Left hindlimb (tissue), 1 donor: ENCODE data around the gene HMGB3.
"Not testable (repeated sequence)": the region's sequence is repeated elsewhere in the genome, so short reads cannot be mapped to it uniquely, and the experiment has no call there.

Source experiments
- DNase-seq: peaks from one replicate; pipeline ENCODE4 v3.0.0-alpha.2; 2018

HMGB3 gene

GRCh38 chrX:150977411-150978162 lies 5.5 kb upstream of the HMGB3 start:
- DNase-seq, result no peak

DNA sequence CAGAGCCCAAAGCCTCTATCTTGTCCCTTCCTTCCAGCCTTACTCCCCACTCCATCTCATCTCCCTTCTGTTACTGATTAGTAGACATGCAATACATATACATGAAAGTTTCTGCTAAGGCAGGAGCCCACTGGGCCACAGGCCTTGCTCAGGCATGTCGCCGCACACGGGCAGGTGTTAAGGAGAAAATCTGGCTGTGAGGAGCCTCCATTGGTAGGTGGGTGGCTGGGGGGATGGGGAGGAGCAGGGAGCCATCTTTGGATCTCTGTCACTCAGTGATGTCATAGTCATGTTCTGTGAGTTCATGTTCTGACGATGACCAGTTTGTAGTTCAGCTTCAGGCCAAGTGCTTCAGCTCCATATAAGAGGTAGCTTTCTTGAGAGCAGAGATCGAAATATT lies 2.9 kb upstream of the HMGB3 start:
- DNase-seq, result no peak

DNA sequence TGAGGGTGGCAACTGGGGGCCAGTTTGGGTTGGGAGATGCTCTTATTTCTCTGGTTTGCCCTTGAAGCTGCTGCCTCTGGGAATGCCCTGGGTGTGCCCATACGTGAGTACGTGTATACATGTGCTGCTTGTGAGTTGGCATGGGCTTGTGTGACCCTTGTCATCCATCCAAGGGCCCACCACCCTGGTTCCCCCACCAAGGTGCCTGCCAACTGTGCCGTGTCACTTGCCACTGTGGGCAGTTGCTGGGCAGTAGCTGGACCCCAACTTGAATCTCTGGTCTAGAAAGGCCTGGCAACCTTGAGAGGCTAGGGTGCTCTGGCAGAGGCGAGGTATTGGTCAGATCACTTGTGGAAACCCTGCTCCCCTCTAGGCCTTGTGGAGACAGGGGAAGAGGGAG lies 2.4 kb upstream of the HMGB3 start:
- no peak for DNase-seq

DNA sequence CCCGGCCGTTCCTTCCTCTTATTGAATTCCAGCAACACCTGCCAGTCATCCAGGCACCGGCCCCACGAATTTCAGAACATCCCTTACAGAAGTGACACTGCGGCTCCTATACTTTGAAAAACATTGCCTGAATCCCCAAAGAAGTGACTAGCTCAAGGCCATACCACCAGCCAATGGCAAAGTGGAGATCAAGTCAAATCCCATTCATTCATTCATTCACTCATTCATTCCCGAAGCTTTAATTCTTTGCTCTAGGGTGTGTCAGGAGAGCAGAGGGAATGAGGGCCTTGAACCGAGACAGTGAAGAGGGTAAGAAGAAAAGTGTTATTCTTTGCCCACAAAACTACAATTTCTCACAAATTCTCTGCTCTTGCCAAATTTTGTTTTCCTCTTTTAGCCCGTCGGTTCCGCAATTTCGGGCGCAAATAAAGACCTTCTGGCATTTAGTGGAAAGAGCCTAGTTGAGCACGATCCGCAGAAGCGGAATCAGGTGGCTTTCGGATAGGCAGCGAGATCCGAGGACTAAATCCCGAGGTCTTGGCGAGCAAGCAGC lies 824 bp upstream of the HMGB3 start:
- DNase-seq, result no peak

DNA sequence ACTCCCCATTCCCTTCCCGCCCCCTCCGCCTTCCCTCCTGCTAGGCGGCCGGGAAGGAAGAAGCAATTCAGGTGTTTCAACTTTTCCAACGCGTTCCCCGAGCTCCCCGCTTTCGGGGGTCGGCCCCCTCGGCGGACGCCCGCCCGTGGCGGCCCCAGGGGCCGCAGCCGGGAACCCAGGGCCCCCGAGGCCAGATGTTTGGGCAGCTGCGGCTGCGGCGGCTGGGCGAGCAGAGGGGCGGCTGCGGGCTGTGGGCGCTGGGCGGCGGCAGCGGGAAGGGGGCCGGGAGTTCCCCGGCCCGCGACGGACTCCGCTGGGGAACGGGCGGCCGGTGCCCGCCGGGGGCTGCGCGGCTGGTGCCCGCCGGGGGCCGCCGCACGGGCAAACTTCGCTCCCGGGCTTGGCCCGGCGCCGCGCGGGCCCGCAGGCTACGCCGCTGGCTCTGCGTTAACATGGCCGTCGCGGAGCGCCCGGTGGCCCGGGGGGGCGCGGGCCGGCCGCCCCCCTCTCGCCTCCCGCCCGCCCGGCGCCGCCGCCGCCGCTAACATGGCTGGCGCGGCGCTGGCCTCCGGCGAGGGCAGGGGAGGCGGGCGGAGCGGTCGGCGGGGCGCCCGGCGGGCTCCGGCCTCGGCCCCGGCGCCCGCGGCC lies 510 bp downstream of the HMGB3 start:
- no peak for DNase-seq

DNA sequence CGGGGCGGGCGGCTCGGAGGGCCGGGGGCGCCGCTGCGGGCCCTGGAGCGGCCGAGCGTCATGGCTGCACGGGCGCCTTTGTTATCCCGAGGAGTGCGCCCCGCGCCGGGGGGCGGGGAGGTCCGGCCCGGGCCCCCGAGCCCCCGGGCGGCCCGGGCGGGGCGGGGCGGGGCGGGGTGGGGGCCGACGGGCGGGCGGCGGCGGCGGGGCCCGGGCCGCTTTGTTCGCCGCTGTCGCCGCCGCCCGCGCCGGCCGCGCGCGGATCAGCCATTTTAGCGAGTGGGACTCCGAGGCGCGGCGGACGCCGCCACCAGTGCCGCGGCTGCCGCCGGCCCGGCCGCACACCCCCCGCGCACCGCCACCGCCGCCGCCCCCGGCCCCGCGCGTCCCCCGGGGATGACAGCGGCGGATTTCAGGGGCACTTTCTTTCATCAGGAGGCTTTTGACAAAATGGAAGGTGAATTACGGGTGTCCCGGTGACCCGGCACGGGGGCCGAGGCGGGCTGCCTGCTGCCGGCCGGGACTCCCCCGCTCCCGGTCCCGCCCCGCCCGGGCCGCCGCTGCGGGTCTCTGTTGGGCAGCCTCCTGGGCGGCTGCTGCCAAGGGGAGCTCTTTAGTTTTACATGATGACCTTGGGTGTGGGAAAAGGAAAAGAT lies 1.2 kb downstream of the HMGB3 start:
- no peak for DNase-seq

- not testable (repeated sequence) for DNase-seq
Measured at GRCh38 chrX:150987687-150988086, 4.6 kb downstream of the HMGB3 start.

- no peak for DNase-seq
Measured at GRCh38 chrX:150989420-150989819, 6.3 kb downstream of the HMGB3 start.

DNA sequence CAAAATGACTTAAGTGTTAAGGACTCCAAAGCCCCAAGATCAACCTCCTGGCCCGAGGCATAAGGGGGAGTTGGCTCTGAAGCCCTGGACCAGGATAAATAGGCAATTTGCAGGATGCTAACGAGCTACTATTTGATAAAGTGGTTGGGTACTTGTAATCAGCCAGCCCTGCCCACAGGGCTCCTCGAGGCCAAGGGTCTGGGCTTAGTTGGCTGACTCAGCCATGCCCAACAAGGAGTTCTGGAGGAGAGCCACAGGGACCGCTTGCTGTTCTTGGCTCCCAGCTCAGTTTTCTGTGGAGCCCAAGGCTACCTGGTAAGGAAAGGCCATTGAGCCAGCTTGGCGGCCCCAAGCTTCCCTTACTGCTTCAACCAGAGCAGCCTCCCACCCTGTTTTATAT lies 7.8 kb downstream of the HMGB3 start:
- DNase-seq, result no peak

GRCh38 chrX:151000861-151001331 lies 17.8 kb downstream of the HMGB3 start:
- DNase-seq, result no peak

DNA sequence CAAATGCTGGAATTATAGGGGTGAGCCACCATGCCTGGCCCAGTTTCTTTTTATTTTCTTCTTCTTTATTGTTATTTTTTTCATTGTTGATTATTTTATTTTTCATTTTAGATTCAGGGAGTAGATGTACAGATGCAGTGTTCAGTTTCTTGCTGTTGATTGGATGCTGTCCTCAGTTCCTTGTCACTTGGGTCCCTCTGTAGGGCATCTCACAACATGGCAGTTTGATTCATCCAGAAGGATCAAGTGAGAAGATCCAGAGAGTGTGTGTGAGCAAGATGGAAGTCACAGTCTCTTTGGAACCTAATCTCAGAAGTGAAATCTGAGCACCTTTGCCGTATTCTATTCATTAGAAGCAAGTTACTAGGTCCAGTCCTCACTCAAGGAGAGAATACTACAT lies 20.9 kb downstream of the HMGB3 start:
- DNase-seq, result no peak

DNA sequence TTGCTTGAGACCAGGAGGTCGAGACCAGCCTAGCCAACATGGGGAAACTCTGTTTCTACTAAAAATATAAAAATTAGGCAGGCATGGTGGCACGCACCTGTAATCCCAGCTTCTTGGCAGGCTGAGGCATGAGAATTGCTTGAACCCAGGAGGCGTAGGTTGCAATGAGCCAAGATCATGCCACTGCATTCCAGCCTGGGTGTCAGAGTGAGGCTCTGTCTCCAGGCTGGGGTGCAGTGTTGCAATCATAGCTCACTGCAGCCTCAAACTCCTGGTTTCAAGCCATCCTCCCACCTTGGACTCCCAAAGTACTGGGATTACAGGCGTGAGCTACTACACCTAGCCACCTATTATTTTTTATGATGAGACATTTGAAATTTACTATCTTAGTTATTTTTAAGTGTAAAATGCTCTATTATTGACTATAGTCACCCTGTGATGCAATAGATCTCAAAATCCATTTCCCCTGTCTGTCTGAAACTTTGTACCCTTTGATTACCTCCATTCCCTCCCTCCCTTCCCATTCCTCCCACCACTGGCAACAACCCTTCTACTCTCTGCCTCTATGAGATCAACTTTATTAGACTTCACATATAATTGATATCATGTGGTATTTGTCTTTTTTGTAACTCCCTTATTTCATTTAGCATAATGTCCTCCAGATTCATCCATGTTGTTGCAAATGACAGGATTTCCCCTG lies 23.4 kb downstream of the HMGB3 start:
- no peak for DNase-seq

- no peak for DNase-seq
Measured at GRCh38 chrX:151009582-151009981, 26.4 kb downstream of the HMGB3 start.

- DNase-seq, result no peak
Measured at GRCh38 chrX:151013164-151013743, 30.1 kb downstream of the HMGB3 start.

DNA sequence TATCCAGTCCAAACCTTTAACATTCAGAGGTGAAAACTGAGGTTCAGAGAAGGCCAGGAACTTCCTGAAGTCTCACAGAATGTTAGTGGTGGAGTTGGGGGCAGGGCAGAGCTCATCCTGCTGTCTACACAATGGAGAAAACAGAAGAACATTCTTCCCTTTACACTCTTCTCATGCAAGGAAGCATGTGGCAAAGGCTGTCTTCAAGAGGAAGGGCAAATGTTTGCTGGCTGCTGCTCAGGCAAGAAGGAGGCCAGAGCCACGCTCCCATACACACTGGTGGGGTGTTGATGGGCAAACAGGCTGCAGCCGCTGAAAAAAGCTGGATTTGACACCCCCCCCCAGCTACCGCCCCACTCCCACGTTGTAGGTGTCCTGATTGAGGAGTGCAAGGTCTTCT lies 32.5 kb downstream of the HMGB3 start:
- no peak for DNase-seq

GRCh38 chrX:151019856-151020255 lies 36.7 kb downstream of the HMGB3 start:
- DNase-seq, result no peak

GRCh38 chrX:151030845-151031244 lies 47.7 kb downstream of the HMGB3 start:
- no peak for DNase-seq

DNA sequence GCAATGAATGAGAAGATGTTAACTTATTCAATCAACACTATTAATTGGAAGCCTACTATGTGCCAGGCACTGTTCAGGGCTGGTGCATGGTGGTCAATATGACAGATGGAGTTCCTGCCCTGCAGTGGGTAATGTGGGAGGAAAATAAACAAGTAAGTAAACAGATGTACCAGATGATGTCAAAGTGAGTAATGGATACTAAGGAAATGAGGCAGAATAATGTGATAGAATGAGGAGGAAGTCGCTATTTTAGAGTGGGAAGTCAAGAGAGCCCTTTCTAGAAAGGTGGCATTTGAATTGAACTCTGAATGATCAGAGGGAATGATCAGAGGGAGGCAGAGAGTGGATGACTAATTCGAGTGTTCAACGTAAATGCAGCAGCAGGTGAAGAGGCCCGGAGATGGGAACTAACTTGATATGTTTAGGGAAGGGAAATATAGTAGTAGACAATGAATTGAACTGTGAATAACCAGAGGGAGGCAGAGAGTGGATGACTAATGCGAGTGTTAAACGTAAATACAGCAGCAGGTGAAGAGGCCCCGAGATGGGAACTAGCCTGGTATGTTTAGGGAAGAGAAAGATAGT lies 48.3 kb downstream of the HMGB3 start:
- no peak for DNase-seq

DNA sequence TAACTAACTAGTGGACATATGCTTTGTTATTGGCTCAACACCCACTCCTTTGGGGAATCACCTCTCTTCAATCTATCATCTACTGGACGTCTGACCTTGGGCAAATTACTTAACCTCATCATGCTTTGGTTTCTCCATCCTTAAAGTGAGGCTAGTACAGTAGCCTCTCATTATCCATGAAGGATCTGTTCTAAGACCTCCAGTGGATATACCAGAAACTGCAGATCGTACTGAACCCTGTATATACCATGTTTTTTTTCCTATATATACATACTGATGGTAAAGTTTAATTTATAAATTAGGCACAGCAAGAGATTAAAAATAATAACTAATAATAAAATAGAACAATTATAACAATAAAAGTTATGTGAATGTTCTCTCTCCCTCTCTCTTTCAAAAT lies 56.2 kb downstream of the HMGB3 start:
- no peak for DNase-seq
